Endothelial cell of umbilical vein (primary cell): ENCODE measurements around the gene TTC39A. TPM values are rescaled to one million over a fixed set of nuclear protein-coding genes. Genes with fewer than 3 reads are reported as not detected.

ENCODE experiments used
- BruUV-seq: library from RNA; stranded (reverse); fragments of 400-500 nt; replicated peaks from 2 replicates; lab custom pipeline; 2021; lab: Mats Ljungman, UMichigan
- CTCF ChIA-PET: fragments of 300-600, 350-600 bp; sonication (Branson Sonifier 250); formaldehyde crosslinking; loops from one replicate; lab custom pipeline; 2021; ENCODE audit warnings: antibody characterized with exemption, inconsistent platforms; lab: Charles Lee
- POLR2A ChIA-PET: fragments of 300-600, 350-600 bp; sonication (Branson Sonifier 250); formaldehyde crosslinking; loops from one replicate; lab custom pipeline; 2021; ENCODE audit warnings: antibody characterized with exemption, inconsistent platforms; lab: Charles Lee
- DNase-seq: peaks from one replicate; pipeline ENCODE4 v3.0.0-alpha.2; 2011; ENCODE audit warnings: low read depth, low spot score
- FAIRE-seq: peaks from 2 replicates; lab custom pipeline; 2011; peaks lifted over from hg19 to GRCh38; lab: Jason Lieb, UNC
- H2AFZ ChIP-seq: 2 replicates; pipeline ENCODE4 v1.6.0; 2012; ENCODE audit warnings: low read depth, low read length, control low read depth, inconsistent platforms
- H3K27ac ChIP-seq: 2 replicates; pipeline ENCODE4 v1.5.1; 2011; ENCODE audit warnings: low read depth, mild to moderate bottlenecking, control low read depth, low read length, moderate library complexity; ENCODE audit not compliant: insufficient read depth
- H3K27me3 ChIP-seq, 2 experiments: 2 replicates each; pipeline versions ENCODE4 v1.6.0 to v1.6.1; 2011; ENCODE audit warnings: low read length in 2 of 2, mixed read lengths in 1 of 2; ENCODE audit not compliant: control insufficient read depth in 2 of 2, insufficient read depth in 2 of 2
- H3K36me3 ChIP-seq, 2 experiments: 2 replicates in 1 of 2; 3 replicates in 1 of 2; pipeline ENCODE4 v1.5.1; 2011; ENCODE audit warnings: low read length in 2 of 2, mild to moderate bottlenecking in 1 of 2, moderate library complexity in 1 of 2; ENCODE audit not compliant: control insufficient read depth in 2 of 2, insufficient read depth in 2 of 2; ENCODE audit errors: extremely low read depth in 1 of 2
- H3K4me1 ChIP-seq: 3 replicates; pipeline ENCODE4 v1.5.1; 2011; ENCODE audit warnings: mild to moderate bottlenecking, low read length; ENCODE audit not compliant: control insufficient read depth, insufficient read depth; ENCODE audit errors: extremely low read depth
- H3K4me2 ChIP-seq: 2 replicates; pipeline ENCODE4 v1.6.1; 2011; ENCODE audit warnings: low read length, control low read depth, mixed read lengths; ENCODE audit not compliant: insufficient read depth
- H3K4me3 ChIP-seq, 3 experiments: fragments of 200-600 bp in 1 of 3; sonication (generic), shearing (Covaris generic) in 1 of 3; replicated peaks in 1 of 3; 2 replicates each; pipeline ENCODE4 v1.5.1; 2011 to 2016; ENCODE audit warnings: control low read depth in 3 of 3, low read length in 3 of 3, mild to moderate bottlenecking in 2 of 3, inconsistent platforms in 1 of 3, low read depth in 1 of 3, moderate library complexity in 1 of 3; ENCODE audit not compliant: insufficient read depth in 1 of 3
- H3K79me2 ChIP-seq: 2 replicates; pipeline ENCODE4 v1.6.0; 2012; ENCODE audit warnings: low read length, inconsistent platforms; ENCODE audit not compliant: control insufficient read depth, insufficient read depth
- H3K9ac ChIP-seq: replicated peaks from 2 replicates; pipeline ENCODE3; 2011; ENCODE audit warnings: low read length, control low read depth; ENCODE audit not compliant: insufficient read depth; ENCODE audit errors: extremely low read depth
- H3K9me1 ChIP-seq: replicated peaks from 3 replicates; pipeline ENCODE4 v1.6.0; 2011; ENCODE audit warnings: mild to moderate bottlenecking, low read length; ENCODE audit not compliant: control insufficient read depth, insufficient read depth; ENCODE audit errors: extremely low read depth
- H3K9me3 ChIP-seq: replicated peaks from 2 replicates; pipeline ENCODE4 v1.5.1; 2012; ENCODE audit warnings: low read length, inconsistent platforms; ENCODE audit not compliant: control insufficient read depth, insufficient read depth
- H4K20me1 ChIP-seq: replicated peaks from 2 replicates; pipeline ENCODE3; 2011; ENCODE audit warnings: mild to moderate bottlenecking, low read length; ENCODE audit not compliant: control insufficient read depth, insufficient read depth; ENCODE audit errors: extremely low read depth
- EZH2 ChIP-seq: IDR thresholded peaks from 2 replicates; pipeline ENCODE4 v1.6.1; 2012; ENCODE audit warnings: borderline replicate concordance, low read depth, mild to moderate bottlenecking, moderate library complexity, low read length, inconsistent platforms; ENCODE audit not compliant: severe bottlenecking
- FOS ChIP-seq: IDR thresholded peaks from 2 replicates; pipeline ENCODE4 v1.6.1; 2011; ENCODE audit warnings: mild to moderate bottlenecking, low read length, moderate library complexity, borderline replicate concordance; ENCODE audit not compliant: insufficient read depth
- GATA2 ChIP-seq: IDR thresholded peaks from 2 replicates; pipeline ENCODE4 v1.7.0; 2011; ENCODE audit warnings: low read depth, mild to moderate bottlenecking, moderate library complexity, mixed read lengths, low read length; ENCODE audit not compliant: insufficient read length, insufficient read depth
- JUN ChIP-seq: IDR thresholded peaks from 2 replicates; pipeline ENCODE4 v1.6.1; 2011; ENCODE audit warnings: borderline replicate concordance, low read depth; ENCODE audit not compliant: insufficient read length, insufficient read depth
- MAX ChIP-seq: IDR thresholded peaks from 2 replicates; pipeline ENCODE4 v1.6.1; 2011; ENCODE audit not compliant: insufficient read depth, insufficient read length
- MYC ChIP-seq: IDR thresholded peaks from one replicate; pipeline ENCODE4 v1.6.1; 2011; ENCODE audit warnings: mild to moderate bottlenecking, low read depth, low read length
- POLR2A ChIP-seq: IDR thresholded peaks from 2 replicates; pipeline ENCODE4 v1.6.1; 2012; ENCODE audit warnings: low read depth, mild to moderate bottlenecking, control low read depth, low read length
- POLR2AphosphoS5 ChIP-seq: IDR thresholded peaks from 2 replicates; pipeline ENCODE4 v1.6.1; 2012; ENCODE audit warnings: low read depth, mild to moderate bottlenecking, control low read depth, low read length, moderate library complexity; ENCODE audit not compliant: insufficient read depth
- dilution Hi-C: fragments of 300-500 bp; cut with MboI; formaldehyde crosslinking; loops from one replicate; pipeline ENCODE4 v1.15.0; 2019; ENCODE audit warnings: low sequenced_read_pairs; ENCODE audit not compliant: extremely low pct_ligation_motif_present
- intact Hi-C: fragments of 100-400 bp; cut with micrococcal nuclease; formaldehyde crosslinking; loops from one replicate; pipeline ENCODE4 v1.10.0; 2022
- polyA plus RNA-seq, 4 experiments: library from polyadenylated mRNA; depleted of rRNA in 3 of 4; stranded (reverse) in 3 of 4; unstranded in 1 of 4; fragments of >200 nt; gene quantifications; 2 replicates each; pipeline versions ENCODE4 v1.2.1 to v1.2.3, GENCODE V29; 2011 to 2012; ENCODE audit warnings: missing spikeins in 1 of 4
- total RNA-seq: library from RNA; stranded (reverse); gene quantifications from 2 replicates; pipeline ENCODE4 v1.2.3, GENCODE V29; 2021
- TF ChIP-seq, protein P1 (sequence below), 2 donors: IDR thresholded peaks; 1 replicate in 1 of 2; 2 replicates in 1 of 2; pipeline ENCODE4 v1.5.1; 2011; ENCODE audit warnings: low read length in 2 of 2, mild to moderate bottlenecking in 2 of 2, moderate library complexity in 2 of 2, control low read depth in 1 of 2, inconsistent platforms in 1 of 2, low read depth in 1 of 2; ENCODE audit not compliant: insufficient read depth in 1 of 2; ENCODE audit errors: extremely low read depth in 1 of 2

Gene TTC39A
- total and polyA plus RNA-seq, 2 donors (not counting 3 experiments of a cell fraction or from before 2014, with no cell fraction given): 1.1 to 1.7 TPM

GRCh38 chr1:51266791-51267190, 63.6 kb downstream of the TTC39A start:
- POLR2A ChIA-PET: no interaction called here
- peaks cover 59% of the 10 kb centered on the region for H3K79me2 ChIP-seq
- H3K36me3 ChIP-seq: peaks cover 5 to 6% of the 10 kb centered on the region in 2 experiments
- H3K9me3 ChIP-seq: no peaks in the 10 kb centered on the region
- H3K4me2 ChIP-seq: no peak overlapping the region
- TF ChIP-seq MYC: no peak
- no TSS peak for BruUV-seq
- H3K27me3 ChIP-seq: no peaks in the 10 kb centered on the region
- no peaks in the 10 kb centered on the region for H4K20me1 ChIP-seq
- no peak overlapping the region for H3K27ac ChIP-seq
- no peak for DNase-seq
- peaks cover 2% of the 10 kb centered on the region for H3K9me1 ChIP-seq
- dilution Hi-C loops (no loop called here), intact Hi-C loops (no loop called here)
- no peak overlapping the region for H2AFZ ChIP-seq
- CTCF ChIA-PET: interaction anchor here (0.9 to 1.5 kb wide), 2 partner anchors 30 to 74 kb away, joined by 4 to 5 read pairs; no protein-coding TSS in a partner anchor
- FAIRE-seq: no peak
- peaks cover 42% of the 10 kb centered on the region for H3K4me1 ChIP-seq
- H3K4me3 ChIP-seq: no peak overlapping the region
- no peak overlapping the region for H3K9ac ChIP-seq

DNA sequence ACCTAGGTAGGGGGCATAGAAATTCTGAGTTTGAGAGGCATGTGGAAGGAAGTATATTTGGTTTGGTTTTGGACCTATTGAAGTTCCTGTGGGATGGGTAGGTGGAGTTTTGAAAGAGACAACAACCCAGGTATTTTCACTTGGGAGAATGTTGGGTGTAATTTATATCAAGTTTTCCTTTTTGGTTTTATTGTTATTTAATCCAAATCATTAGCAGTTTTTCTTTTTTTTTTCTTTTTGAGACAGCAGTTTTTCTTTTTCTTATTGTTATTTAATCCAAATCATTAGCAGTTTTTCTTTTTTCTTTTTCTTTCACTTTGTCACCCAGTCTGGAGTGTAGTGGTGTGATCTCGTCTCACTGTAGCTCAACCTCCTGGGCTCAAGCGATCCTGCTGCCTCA, 64.2 kb downstream of the TTC39A start:
- ChIA-PET CTCF (interaction anchor here (0.8 to 0.9 kb wide), 2 partner anchors 21 to 31 kb away, joined by 3 to 5 read pairs; no protein-coding TSS in a partner anchor), POLR2A (no interaction called here)
- Histone ChIP-seq H3K9ac (no peak overlapping the region), H4K20me1 (no peaks in the 10 kb centered on the region), H3K9me1 (peaks cover 2% of the 10 kb centered on the region), H3K27ac (no peak overlapping the region), H2AFZ (no peak overlapping the region), H3K4me1 (peaks cover 44% of the 10 kb centered on the region), H3K79me2 (peaks cover 63% of the 10 kb centered on the region), H3K36me3 (peaks cover 4 to 6% of the 10 kb centered on the region in 2 experiments), H3K27me3 (no peaks in the 10 kb centered on the region), H3K4me2 (no peak overlapping the region), H3K4me3 (no peak overlapping the region), H3K9me3 (no peaks in the 10 kb centered on the region)
- no peak for FAIRE-seq
- no TSS peak for BruUV-seq
- intact Hi-C loops: no loop called here
- dilution Hi-C loops: no loop called here
- TF ChIP-seq GATA2 (no peak), MAX (no peak), EZH2 (no peak), FOS (no peak), POLR2AphosphoS5 (no peak), POLR2A (no peak), MYC (no peak), JUN (no peak)
- TF ChIP-seq, protein P1, sequence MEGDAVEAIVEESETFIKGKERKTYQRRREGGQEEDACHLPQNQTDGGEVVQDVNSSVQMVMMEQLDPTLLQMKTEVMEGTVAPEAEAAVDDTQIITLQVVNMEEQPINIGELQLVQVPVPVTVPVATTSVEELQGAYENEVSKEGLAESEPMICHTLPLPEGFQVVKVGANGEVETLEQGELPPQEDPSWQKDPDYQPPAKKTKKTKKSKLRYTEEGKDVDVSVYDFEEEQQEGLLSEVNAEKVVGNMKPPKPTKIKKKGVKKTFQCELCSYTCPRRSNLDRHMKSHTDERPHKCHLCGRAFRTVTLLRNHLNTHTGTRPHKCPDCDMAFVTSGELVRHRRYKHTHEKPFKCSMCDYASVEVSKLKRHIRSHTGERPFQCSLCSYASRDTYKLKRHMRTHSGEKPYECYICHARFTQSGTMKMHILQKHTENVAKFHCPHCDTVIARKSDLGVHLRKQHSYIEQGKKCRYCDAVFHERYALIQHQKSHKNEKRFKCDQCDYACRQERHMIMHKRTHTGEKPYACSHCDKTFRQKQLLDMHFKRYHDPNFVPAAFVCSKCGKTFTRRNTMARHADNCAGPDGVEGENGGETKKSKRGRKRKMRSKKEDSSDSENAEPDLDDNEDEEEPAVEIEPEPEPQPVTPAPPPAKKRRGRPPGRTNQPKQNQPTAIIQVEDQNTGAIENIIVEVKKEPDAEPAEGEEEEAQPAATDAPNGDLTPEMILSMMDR (IDR thresholded peaks at IDR 0.05; ENCODE audit: extremely low read depth in 1 of 2, insufficient read depth in 1 of 2, low read depth in 1 of 2, low read length in 2 of 2): no peak
- no peak for DNase-seq
